Keratinocyte (primary cell): ENCODE measurements around the gene PPHLN1. TPM values are rescaled to one million over a fixed set of nuclear protein-coding genes. Genes with fewer than 3 reads are reported as not detected.

ENCODE experiments used
- DNase-seq: peaks from one replicate; pipeline ENCODE4 v3.0.0-alpha.2; 2011; ENCODE audit warnings: low read depth, missing footprints, low spot score
- FAIRE-seq: peaks from 2 replicates; lab custom pipeline; 2011; peaks lifted over from hg19 to GRCh38; lab: Jason Lieb, UNC
- H2AFZ ChIP-seq: 2 replicates; pipeline ENCODE4 v1.6.0; 2012; ENCODE audit warnings: low read length, control low read depth, inconsistent platforms; ENCODE audit not compliant: control insufficient read depth
- H3K27ac ChIP-seq: 2 replicates; pipeline ENCODE4 v1.5.1; 2011; ENCODE audit warnings: low read length; ENCODE audit not compliant: control insufficient read depth, insufficient read depth
- H3K27me3 ChIP-seq: 3 replicates; pipeline ENCODE4 v1.6.0; 2011; ENCODE audit warnings: low read length; ENCODE audit not compliant: control insufficient read depth, insufficient read depth; ENCODE audit errors: extremely low read depth
- H3K36me3 ChIP-seq, 2 experiments: 2 replicates in 1 of 2; 3 replicates in 1 of 2; pipeline ENCODE4 v1.5.1; 2011; ENCODE audit warnings: low read length in 2 of 2, mild to moderate bottlenecking in 1 of 2; ENCODE audit not compliant: control insufficient read depth in 2 of 2, insufficient read depth in 2 of 2; ENCODE audit errors: extremely low read depth in 1 of 2
- H3K4me1 ChIP-seq: 3 replicates; pipeline ENCODE4 v1.5.1; 2011; ENCODE audit warnings: low read length; ENCODE audit not compliant: control insufficient read depth, insufficient read depth; ENCODE audit errors: extremely low read depth
- H3K4me2 ChIP-seq: 3 replicates; pipeline ENCODE4 v1.6.0; 2011; ENCODE audit warnings: low read depth, low read length; ENCODE audit not compliant: control insufficient read depth, insufficient read depth; ENCODE audit errors: extremely low read depth
- H3K4me3 ChIP-seq, 3 experiments: fragments of 200-600 bp in 1 of 3; sonication (generic) in 1 of 3; 2 replicates in 2 of 3; 3 replicates in 1 of 3; pipeline ENCODE4 v1.5.1; 2011 to 2016; ENCODE audit warnings: low read length in 3 of 3, mild to moderate bottlenecking in 3 of 3, control low read depth in 2 of 3, inconsistent platforms in 1 of 3, low read depth in 1 of 3, mixed read lengths in 1 of 3, mixed run types in 1 of 3, moderate library complexity in 1 of 3; ENCODE audit not compliant: control insufficient read depth in 2 of 3, insufficient read depth in 2 of 3; ENCODE audit errors: extremely low read depth in 1 of 3
- H3K79me2 ChIP-seq: 2 replicates; pipeline ENCODE4 v1.6.0; 2012; ENCODE audit warnings: low read length; ENCODE audit not compliant: control insufficient read depth, insufficient read depth
- H3K9ac ChIP-seq: 3 replicates; pipeline ENCODE4 v1.6.0; 2011; ENCODE audit warnings: low read length; ENCODE audit not compliant: control insufficient read depth, insufficient read depth; ENCODE audit errors: extremely low read depth
- H3K9me1 ChIP-seq: 3 replicates; pipeline ENCODE4 v1.6.0; 2011; ENCODE audit warnings: low read length; ENCODE audit not compliant: control insufficient read depth, insufficient read depth; ENCODE audit errors: extremely low read depth
- H3K9me3 ChIP-seq: 2 replicates; pipeline ENCODE4 v1.5.1; 2012; ENCODE audit warnings: low read depth, low read length; ENCODE audit not compliant: control insufficient read depth
- H4K20me1 ChIP-seq: 3 replicates; pipeline ENCODE4 v1.6.0; 2011; ENCODE audit warnings: low read length; ENCODE audit not compliant: control insufficient read depth, insufficient read depth; ENCODE audit errors: extremely low read depth
- EZH2 ChIP-seq: IDR thresholded peaks from one replicate; pipeline ENCODE4 v1.6.1; 2012; ENCODE audit warnings: inconsistent platforms, mild to moderate bottlenecking, low read length, moderate library complexity
- dilution Hi-C: fragments of 300-500 bp; cut with MboI; formaldehyde crosslinking; loops from one replicate; pipeline ENCODE4 v1.7.0; 2020; ENCODE audit warnings: low sequenced_read_pairs; ENCODE audit not compliant: extremely low pct_ligation_motif_present
- polyA plus RNA-seq, 5 experiments: library from polyadenylated mRNA; depleted of rRNA in 3 of 5; stranded (reverse) in 3 of 5; stranded (forward) in 1 of 5; unstranded in 1 of 5; fragments of >200 nt; gene quantifications; 1 replicate in 1 of 5; 2 replicates in 3 of 5; 3 replicates in 1 of 5; pipeline versions ENCODE4 v1.2.1 to v1.2.3, GENCODE V29; 2011 to 2012; ENCODE audit warnings: missing spikeins in 2 of 5, low read depth in 1 of 5, low replicate concordance in 1 of 5
- TF ChIP-seq, protein P1 (sequence below), 3 experiments: IDR thresholded peaks in 1 of 3; conservative IDR thresholded peaks in 1 of 3; optimal IDR thresholded peaks in 1 of 3; 2 replicates in 2 of 3; 3 replicates in 1 of 3; pipeline versions ENCODE3 to v1.5.1; 2011; ENCODE audit warnings: low read length in 3 of 3, mild to moderate bottlenecking in 3 of 3, moderate library complexity in 2 of 3, control low read depth in 1 of 3, inconsistent platforms in 1 of 3; ENCODE audit not compliant: insufficient read depth in 2 of 3; ENCODE audit errors: extremely low read depth in 1 of 3

The PPHLN1 gene
- polyA plus RNA-seq, 1 donor (not counting 4 experiments of a cell fraction or from before 2014, with no cell fraction given), result 95.5 TPM

DNA sequence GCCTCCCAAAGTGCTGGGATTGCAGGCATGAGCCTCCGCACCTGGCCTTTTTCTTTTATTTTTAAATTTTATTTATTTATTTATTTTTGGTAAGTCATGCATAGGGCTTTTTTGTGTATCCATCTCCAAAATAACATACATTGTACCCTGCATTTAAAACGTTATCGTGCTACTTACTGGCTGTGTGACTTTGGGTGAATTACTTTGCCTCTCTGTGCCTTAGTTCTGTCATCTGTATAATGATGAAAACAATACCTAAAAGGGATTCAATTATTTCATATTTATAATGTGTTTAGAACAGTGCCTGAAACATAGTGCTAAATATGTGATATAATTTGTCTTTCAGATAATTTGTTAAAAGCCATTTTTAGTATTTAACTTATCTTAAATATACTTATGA is 19.7 kb upstream of the PPHLN1 start:
- FAIRE-seq (no peak), DNase-seq (no peak)
- Histone ChIP-seq H3K9ac (no peak overlapping the region), H4K20me1 (no peaks in the 10 kb centered on the region), H2AFZ (no peak overlapping the region), H3K79me2 (no peaks in the 10 kb centered on the region), H3K4me2 (no peak overlapping the region), H3K9me1 (no peaks in the 10 kb centered on the region), H3K9me3 (no peaks in the 10 kb centered on the region), H3K4me3 (no peak overlapping the region), H3K4me1 (no peaks in the 10 kb centered on the region), H3K27ac (no peak overlapping the region), H3K36me3 (no peaks in the 10 kb centered on the region), H3K27me3 (no peaks in the 10 kb centered on the region)
- dilution Hi-C loops, result no loop called here
- no peak for TF ChIP-seq EZH2
- TF ChIP-seq, protein P1, sequence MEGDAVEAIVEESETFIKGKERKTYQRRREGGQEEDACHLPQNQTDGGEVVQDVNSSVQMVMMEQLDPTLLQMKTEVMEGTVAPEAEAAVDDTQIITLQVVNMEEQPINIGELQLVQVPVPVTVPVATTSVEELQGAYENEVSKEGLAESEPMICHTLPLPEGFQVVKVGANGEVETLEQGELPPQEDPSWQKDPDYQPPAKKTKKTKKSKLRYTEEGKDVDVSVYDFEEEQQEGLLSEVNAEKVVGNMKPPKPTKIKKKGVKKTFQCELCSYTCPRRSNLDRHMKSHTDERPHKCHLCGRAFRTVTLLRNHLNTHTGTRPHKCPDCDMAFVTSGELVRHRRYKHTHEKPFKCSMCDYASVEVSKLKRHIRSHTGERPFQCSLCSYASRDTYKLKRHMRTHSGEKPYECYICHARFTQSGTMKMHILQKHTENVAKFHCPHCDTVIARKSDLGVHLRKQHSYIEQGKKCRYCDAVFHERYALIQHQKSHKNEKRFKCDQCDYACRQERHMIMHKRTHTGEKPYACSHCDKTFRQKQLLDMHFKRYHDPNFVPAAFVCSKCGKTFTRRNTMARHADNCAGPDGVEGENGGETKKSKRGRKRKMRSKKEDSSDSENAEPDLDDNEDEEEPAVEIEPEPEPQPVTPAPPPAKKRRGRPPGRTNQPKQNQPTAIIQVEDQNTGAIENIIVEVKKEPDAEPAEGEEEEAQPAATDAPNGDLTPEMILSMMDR (optimal IDR thresholded peaks at IDR 0.05 in 1 of 3, IDR thresholded peaks at IDR 0.05 in 1 of 3, conservative IDR thresholded peaks at IDR 0.05 in 1 of 3; ENCODE audit: extremely low read depth in 1 of 3, insufficient read depth in 2 of 3, low read length in 3 of 3), result no peak

DNA sequence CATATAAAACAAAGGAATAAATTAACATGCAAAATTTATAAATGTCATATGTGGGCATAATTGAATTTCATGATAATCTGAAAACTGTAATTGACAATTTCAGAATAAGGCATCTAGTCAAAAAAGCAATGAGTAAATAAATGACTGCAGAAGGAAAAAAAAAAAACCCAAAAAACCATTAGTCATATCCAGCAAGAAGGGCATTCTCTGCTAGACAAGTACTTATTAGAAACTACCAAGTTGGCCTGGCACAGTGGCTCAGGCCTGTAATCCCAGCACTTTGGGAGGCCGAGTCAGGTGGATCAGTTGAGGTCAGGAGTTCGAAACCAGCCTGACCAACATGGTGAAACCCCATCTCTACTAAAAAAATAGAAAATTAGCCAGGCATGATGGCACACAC is 17.6 kb upstream of the PPHLN1 start:
- H3K4me3 ChIP-seq, result no peak overlapping the region
- no peak overlapping the region for H3K4me2 ChIP-seq
- no peaks in the 10 kb centered on the region for H3K9me3 ChIP-seq
- TF ChIP-seq, protein P1 (optimal IDR thresholded peaks at IDR 0.05 in 1 of 3, IDR thresholded peaks at IDR 0.05 in 1 of 3, conservative IDR thresholded peaks at IDR 0.05 in 1 of 3; ENCODE audit: extremely low read depth in 1 of 3, insufficient read depth in 2 of 3, low read length in 3 of 3), result no peak
- no peak for TF ChIP-seq EZH2
- H3K27ac ChIP-seq, result no peak overlapping the region
- no peak overlapping the region for H3K9ac ChIP-seq
- no peaks in the 10 kb centered on the region for H4K20me1 ChIP-seq
- no peak for FAIRE-seq
- no peak overlapping the region for H2AFZ ChIP-seq
- H3K27me3 ChIP-seq, result no peaks in the 10 kb centered on the region
- peaks cover 0 to under 1% of the 10 kb centered on the region in 2 experiments for H3K36me3 ChIP-seq
- H3K9me1 ChIP-seq, result no peaks in the 10 kb centered on the region
- dilution Hi-C loops, result no loop called here
- DNase-seq, result no peak
- no peaks in the 10 kb centered on the region for H3K79me2 ChIP-seq
- no peaks in the 10 kb centered on the region for H3K4me1 ChIP-seq
